GM18870 (cell line): ENCODE results near the gene ZFP57.

Experiments used
- ATAC-seq: cut with Tn5 transposase; IDR thresholded peaks from one replicate; pipeline ENCODE4 v1.9.1; 2021; ENCODE audit warnings: moderate library complexity; ENCODE audit not compliant: unreplicated experiment

ZFP57 gene

GRCh38 chr6:29626948-29627754 is 53.8 kb downstream of the ZFP57 start:
- no peak for ATAC-seq

- no peak for ATAC-seq
Observed at GRCh38 chr6:29625337-29625930, 55.5 kb downstream of the ZFP57 start.

- no peak for ATAC-seq
Observed at GRCh38 chr6:29624520-29624961, 56.4 kb downstream of the ZFP57 start.
